HepG2 (cell line): ENCODE results near the gene RSRC2. TPM values are rescaled to one million over a fixed set of nuclear protein-coding genes. Genes with fewer than 3 reads are reported as not detected.

Experiments
- ARNT ChIP-seq: fragments of 450-650 bp; IDR thresholded peaks from 2 replicates; pipeline ENCODE4 v1.6.1; 2017
- ARNT2 ChIP-seq: sonication (generic); formaldehyde crosslinking; IDR thresholded peaks from 2 replicates; pipeline ENCODE4 v1.8.0; 2022; ENCODE audit warnings: mild to moderate bottlenecking, low read depth, missing genetic modification reagents, moderate library complexity
- CREM ChIP-seq, 2 experiments: sonication (generic) in 1 of 2; formaldehyde crosslinking in 1 of 2; IDR thresholded peaks; 2 replicates each; pipeline versions ENCODE4 v1.4.0 to v1.6.1; 2016 to 2020; ENCODE audit warnings: antibody characterized with exemption in 1 of 2, mild to moderate bottlenecking in 1 of 2, missing genetic modification reagents in 1 of 2
- DPF2 ChIP-seq: sonication (generic); formaldehyde crosslinking; IDR thresholded peaks from 2 replicates; pipeline ENCODE4 v1.4.0; 2020; ENCODE audit warnings: mild to moderate bottlenecking, low read depth, missing genetic modification reagents, borderline replicate concordance
- HMGA1 ChIP-seq: sonication (generic); formaldehyde crosslinking; conservative IDR thresholded peaks from 2 replicates; pipeline ENCODE4 v1.4.0; 2020; ENCODE audit warnings: missing genetic modification reagents
- IRF2 ChIP-seq: IDR thresholded peaks from 2 replicates; pipeline ENCODE4 v1.6.1; 2018; ENCODE audit warnings: missing genetic modification reagents, missing compliant biosample characterization
- KDM6A ChIP-seq: IDR thresholded peaks from 2 replicates; pipeline ENCODE4 v1.6.1; 2016; ENCODE audit warnings: low read depth
- MED8 ChIP-seq: sonication (generic); formaldehyde crosslinking; IDR thresholded peaks from 2 replicates; pipeline ENCODE4 v1.8.1; 2023; ENCODE audit warnings: mild to moderate bottlenecking, missing genetic modification reagents; ENCODE audit not compliant: insufficient replicate concordance
- MEF2D ChIP-seq: sonication (generic); formaldehyde crosslinking; IDR thresholded peaks from 2 replicates; pipeline ENCODE4 v1.5.1; 2020; ENCODE audit warnings: mild to moderate bottlenecking, missing genetic modification reagents
- POGZ ChIP-seq: sonication (generic); formaldehyde crosslinking; IDR thresholded peaks from 2 replicates; pipeline ENCODE4 v1.4.0; 2020; ENCODE audit warnings: mild to moderate bottlenecking, missing genetic modification reagents
- PPARG ChIP-seq: conservative IDR thresholded peaks from 2 replicates; pipeline ENCODE4 v1.6.1; 2016; ENCODE audit warnings: missing biosample characterization, missing genetic modification reagents
- REL ChIP-seq: sonication (generic); formaldehyde crosslinking; conservative IDR thresholded peaks from 2 replicates; pipeline ENCODE4 v1.8.0; 2022; ENCODE audit warnings: mild to moderate bottlenecking, missing genetic modification reagents, moderate library complexity
- REPIN1 ChIP-seq: sonication (generic); formaldehyde crosslinking; IDR thresholded peaks from 2 replicates; pipeline ENCODE4 v1.8.0; 2022; ENCODE audit warnings: missing genetic modification reagents, low read depth, mild to moderate bottlenecking, borderline replicate concordance
- SP140L ChIP-seq: sonication (generic); formaldehyde crosslinking; IDR thresholded peaks from 2 replicates; pipeline ENCODE4 v1.4.0; 2020; ENCODE audit warnings: missing genetic modification reagents, borderline replicate concordance
- THAP11 ChIP-seq: IDR thresholded peaks from 2 replicates; pipeline ENCODE4 v1.6.1; 2016; ENCODE audit warnings: missing biosample characterization, missing genetic modification reagents
- THYN1 ChIP-seq: sonication (generic); formaldehyde crosslinking; IDR thresholded peaks from 2 replicates; pipeline ENCODE4 v1.8.1; 2023; ENCODE audit warnings: low read depth, mild to moderate bottlenecking, moderate library complexity, missing genetic modification reagents, borderline replicate concordance
- ZNF260 ChIP-seq: sonication (generic); formaldehyde crosslinking; IDR thresholded peaks from 2 replicates; pipeline ENCODE4 v1.4.0; 2020; ENCODE audit warnings: missing genetic modification reagents, low read depth, mild to moderate bottlenecking, borderline replicate concordance
- ZNF329 ChIP-seq: sonication (generic); formaldehyde crosslinking; IDR thresholded peaks from 2 replicates; pipeline ENCODE4 v1.9.0; 2021; ENCODE audit warnings: low read depth, mild to moderate bottlenecking, missing genetic modification reagents
- ZNF770 ChIP-seq: sonication (generic); formaldehyde crosslinking; IDR thresholded peaks from 2 replicates; pipeline ENCODE4 v1.5.0; 2020; ENCODE audit warnings: mild to moderate bottlenecking, missing genetic modification reagents
- ZNF879 ChIP-seq: sonication (generic); formaldehyde crosslinking; IDR thresholded peaks from 2 replicates; pipeline ENCODE4 v1.8.1; 2023; ENCODE audit warnings: missing genetic modification reagents
- ZSCAN20 ChIP-seq: sonication (generic); formaldehyde crosslinking; IDR thresholded peaks from 2 replicates; pipeline ENCODE4 v1.4.0; 2020; ENCODE audit warnings: missing genetic modification reagents, mild to moderate bottlenecking, borderline replicate concordance
- ZSCAN31 ChIP-seq: sonication (generic); formaldehyde crosslinking; IDR thresholded peaks from 2 replicates; pipeline ENCODE4 v1.5.0; 2020; ENCODE audit warnings: low read depth, mild to moderate bottlenecking, missing genetic modification reagents
- polyA plus RNA-seq, 8 experiments: library from polyadenylated mRNA; depleted of rRNA in 3 of 8; stranded (reverse) in 7 of 8; unstranded in 1 of 8; fragments of >200 nt; fragmentation: Illumina TruSeq in 4 of 8; extraction: Trizol in 4 of 8; gene quantifications; 2 replicates each; pipeline versions ENCODE4 v1.2.1 to v1.2.3, GENCODE V29; 2011 to 2016; ENCODE audit warnings: low read depth in 4 of 8, missing spikeins in 1 of 8, mixed read lengths in 1 of 8; ENCODE audit not compliant: insufficient read depth in 1 of 8
- total RNA-seq, 5 experiments: library from RNA; depleted of rRNA; stranded (reverse); fragments of >200 nt; fragmentation: Illumina TruSeq; extraction: Trizol; gene quantifications; 2 replicates each; pipeline ENCODE4 v1.2.3, GENCODE V29; 2016; ENCODE audit warnings: low read depth in 1 of 5
- TF ChIP-seq, protein P1 (sequence below): sonication (generic); formaldehyde crosslinking; IDR thresholded peaks from 2 replicates; pipeline ENCODE4 v1.9.0; 2022; ENCODE audit warnings: missing genetic modification reagents, mild to moderate bottlenecking, borderline replicate concordance
- TF ChIP-seq, protein P2 (sequence below): IDR thresholded peaks from 2 replicates; pipeline ENCODE4 v1.4.0; 2020; ENCODE audit warnings: mild to moderate bottlenecking, missing genetic modification reagents

The RSRC2 gene
- total and polyA plus RNA-seq, 2 of the 13 experiments (the other 11 are each of a cell fraction or from before 2014, with no cell fraction given): 31.4 to 77.8 TPM

- no peak for TF ChIP-seq MEF2D (CRISPR knock-in tag)
- TF ChIP-seq CREM (IDR thresholded peaks at IDR 0.05): peak; percentile 64; the same call in 1 of the 2 replicates
- TF ChIP-seq CREM (CRISPR knock-in tag; IDR thresholded peaks at IDR 0.05): no peak
- TF ChIP-seq REPIN1 (CRISPR knock-in tag): no peak
- peak; percentile 84 for TF ChIP-seq KDM6A (CRISPR knock-in tag)
- TF ChIP-seq ZSCAN20: no peak
- no peak for TF ChIP-seq ZNF770 (CRISPR knock-in tag)
- no peak for TF ChIP-seq HMGA1
- peak; percentile 68; the same call in 1 of the 2 replicates for TF ChIP-seq THAP11
- no peak for TF ChIP-seq ZSCAN31 (CRISPR knock-in tag)
- TF ChIP-seq REL (CRISPR knock-in tag): no peak
- peak; percentile 49; the same call in 1 of the 2 replicates for TF ChIP-seq DPF2 (CRISPR knock-in tag)
- peak; percentile 58; the same call in 1 of the 2 replicates for TF ChIP-seq IRF2
- 0 out of 2 replicates have a peak, but pooled peaks have one; percentile 25 for TF ChIP-seq PPARG (CRISPR knock-in tag)
- TF ChIP-seq, protein P1, sequence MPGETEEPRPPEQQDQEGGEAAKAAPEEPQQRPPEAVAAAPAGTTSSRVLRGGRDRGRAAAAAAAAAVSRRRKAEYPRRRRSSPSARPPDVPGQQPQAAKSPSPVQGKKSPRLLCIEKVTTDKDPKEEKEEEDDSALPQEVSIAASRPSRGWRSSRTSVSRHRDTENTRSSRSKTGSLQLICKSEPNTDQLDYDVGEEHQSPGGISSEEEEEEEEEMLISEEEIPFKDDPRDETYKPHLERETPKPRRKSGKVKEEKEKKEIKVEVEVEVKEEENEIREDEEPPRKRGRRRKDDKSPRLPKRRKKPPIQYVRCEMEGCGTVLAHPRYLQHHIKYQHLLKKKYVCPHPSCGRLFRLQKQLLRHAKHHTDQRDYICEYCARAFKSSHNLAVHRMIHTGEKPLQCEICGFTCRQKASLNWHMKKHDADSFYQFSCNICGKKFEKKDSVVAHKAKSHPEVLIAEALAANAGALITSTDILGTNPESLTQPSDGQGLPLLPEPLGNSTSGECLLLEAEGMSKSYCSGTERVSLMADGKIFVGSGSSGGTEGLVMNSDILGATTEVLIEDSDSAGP (CRISPR knock-in tag): no peak
- no peak for TF ChIP-seq ARNT
- TF ChIP-seq, protein P2, sequence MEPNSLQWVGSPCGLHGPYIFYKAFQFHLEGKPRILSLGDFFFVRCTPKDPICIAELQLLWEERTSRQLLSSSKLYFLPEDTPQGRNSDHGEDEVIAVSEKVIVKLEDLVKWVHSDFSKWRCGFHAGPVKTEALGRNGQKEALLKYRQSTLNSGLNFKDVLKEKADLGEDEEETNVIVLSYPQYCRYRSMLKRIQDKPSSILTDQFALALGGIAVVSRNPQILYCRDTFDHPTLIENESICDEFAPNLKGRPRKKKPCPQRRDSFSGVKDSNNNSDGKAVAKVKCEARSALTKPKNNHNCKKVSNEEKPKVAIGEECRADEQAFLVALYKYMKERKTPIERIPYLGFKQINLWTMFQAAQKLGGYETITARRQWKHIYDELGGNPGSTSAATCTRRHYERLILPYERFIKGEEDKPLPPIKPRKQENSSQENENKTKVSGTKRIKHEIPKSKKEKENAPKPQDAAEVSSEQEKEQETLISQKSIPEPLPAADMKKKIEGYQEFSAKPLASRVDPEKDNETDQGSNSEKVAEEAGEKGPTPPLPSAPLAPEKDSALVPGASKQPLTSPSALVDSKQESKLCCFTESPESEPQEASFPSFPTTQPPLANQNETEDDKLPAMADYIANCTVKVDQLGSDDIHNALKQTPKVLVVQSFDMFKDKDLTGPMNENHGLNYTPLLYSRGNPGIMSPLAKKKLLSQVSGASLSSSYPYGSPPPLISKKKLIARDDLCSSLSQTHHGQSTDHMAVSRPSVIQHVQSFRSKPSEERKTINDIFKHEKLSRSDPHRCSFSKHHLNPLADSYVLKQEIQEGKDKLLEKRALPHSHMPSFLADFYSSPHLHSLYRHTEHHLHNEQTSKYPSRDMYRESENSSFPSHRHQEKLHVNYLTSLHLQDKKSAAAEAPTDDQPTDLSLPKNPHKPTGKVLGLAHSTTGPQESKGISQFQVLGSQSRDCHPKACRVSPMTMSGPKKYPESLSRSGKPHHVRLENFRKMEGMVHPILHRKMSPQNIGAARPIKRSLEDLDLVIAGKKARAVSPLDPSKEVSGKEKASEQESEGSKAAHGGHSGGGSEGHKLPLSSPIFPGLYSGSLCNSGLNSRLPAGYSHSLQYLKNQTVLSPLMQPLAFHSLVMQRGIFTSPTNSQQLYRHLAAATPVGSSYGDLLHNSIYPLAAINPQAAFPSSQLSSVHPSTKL: peak; percentile 86
- no peak for TF ChIP-seq MED8 (CRISPR knock-in tag)
- TF ChIP-seq ZNF260 (CRISPR knock-in tag): no peak
- TF ChIP-seq SP140L: no peak
- no peak for TF ChIP-seq THYN1
- no peak for TF ChIP-seq ZNF329 (CRISPR knock-in tag)
- no peak for TF ChIP-seq POGZ (CRISPR knock-in tag)
- TF ChIP-seq ZNF879 (CRISPR knock-in tag): no peak
- no peak for TF ChIP-seq ARNT2
Measured at GRCh38 chr12:122491991-122492390, 34.7 kb downstream of the RSRC2 start (continued).
